Activated naive CD4-positive, alpha-beta T cell treated with anti-CD3 and anti-CD28 coated beads, Interleukin-2, amount 10 ng/mL, durations not matched to agents 7 days and 5 days (primary cell): ENCODE measurements around the gene UMAD1.

Experiments
- CTCF ChIA-PET: fragments of 350-600 bp; sonication (Branson Sonifier 250); formaldehyde crosslinking; loops from one replicate; lab custom pipeline; 2021; ENCODE audit warnings: antibody characterized with exemption; lab: Charles Lee
- DNase-seq: peaks from one replicate; pipeline ENCODE4 v3.0.0-alpha.2; 2020
- H3K27ac Mint-ChIP-seq: one replicate; pipeline ENCODE4 v1.8.0; 2021; ENCODE audit warnings: mild to moderate bottlenecking, moderate library complexity, mixed read lengths
- H3K27me3 Mint-ChIP-seq: one replicate; pipeline ENCODE4 v1.8.0; 2021; ENCODE audit warnings: mild to moderate bottlenecking, mixed read lengths
- H3K36me3 Mint-ChIP-seq: one replicate; pipeline ENCODE4 v1.8.0; 2021; ENCODE audit warnings: mixed read lengths
- H3K4me1 Mint-ChIP-seq: one replicate; pipeline ENCODE4 v1.8.0; 2021; ENCODE audit warnings: mixed read lengths
- H3K4me3 Mint-ChIP-seq: one replicate; pipeline ENCODE4 v1.8.0; 2021; ENCODE audit warnings: mild to moderate bottlenecking, moderate library complexity, mixed read lengths
- H3K9me3 Mint-ChIP-seq: one replicate; pipeline ENCODE4 v1.8.0; 2021; ENCODE audit warnings: mixed read lengths

Gene UMAD1

DNA sequence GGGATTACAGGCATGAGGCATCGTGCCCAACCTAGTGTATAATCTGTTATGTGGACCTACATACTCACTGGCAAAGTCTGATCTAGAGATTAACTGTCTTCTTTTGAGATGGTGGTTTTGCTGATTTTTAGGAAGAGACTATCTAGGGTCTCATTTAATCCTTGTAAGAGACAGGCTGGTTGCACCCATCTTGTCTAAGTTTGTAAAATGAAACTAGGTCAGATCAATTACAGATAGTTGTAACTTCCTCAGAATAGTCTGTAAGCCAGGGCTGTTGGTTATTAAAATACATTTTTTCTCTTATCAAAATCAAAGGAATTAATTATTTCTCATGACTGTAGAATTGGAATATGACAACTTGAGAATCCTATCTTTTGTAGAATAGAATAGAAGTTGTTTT lies 142.4 kb downstream of the UMAD1 start:
- no peak for DNase-seq
- no peaks in the 10 kb centered on the region for H3K9me3 Mint-ChIP-seq
- CTCF ChIA-PET: interaction anchor here (0.7 to 1.0 kb wide), 2 partner anchors 103 to 434 kb away, joined by 3 read pairs; no protein-coding TSS in a partner anchor
- no peaks in the 10 kb centered on the region for H3K27me3 Mint-ChIP-seq
- no peaks in the 10 kb centered on the region for H3K36me3 Mint-ChIP-seq
- no peak overlapping the region for H3K27ac Mint-ChIP-seq
- H3K4me3 Mint-ChIP-seq: no peak overlapping the region
- H3K4me1 Mint-ChIP-seq: peaks cover 8% of the 10 kb centered on the region

- Mint-ChIP-seq H3K4me3 (no peak overlapping the region), H3K4me1 (peaks cover 11% of the 10 kb centered on the region)
- CTCF ChIA-PET: no interaction called here
Observed at GRCh38 chr7:7785344-7785973, 144.9 kb downstream of the UMAD1 start.

GRCh38 chr7:7786595-7786994 lies 146.0 kb downstream of the UMAD1 start:
- H3K27ac Mint-ChIP-seq: no peak overlapping the region
- CTCF ChIA-PET: no interaction called here

More at GRCh38 chr7:7785344-7785973, 144.9 kb downstream of the UMAD1 start:
- H3K27me3 Mint-ChIP-seq: no peaks in the 10 kb centered on the region
- DNase-seq: no peak
- no peaks in the 10 kb centered on the region for H3K36me3 Mint-ChIP-seq
- no peak overlapping the region for H3K27ac Mint-ChIP-seq
- no peaks in the 10 kb centered on the region for H3K9me3 Mint-ChIP-seq

DNA sequence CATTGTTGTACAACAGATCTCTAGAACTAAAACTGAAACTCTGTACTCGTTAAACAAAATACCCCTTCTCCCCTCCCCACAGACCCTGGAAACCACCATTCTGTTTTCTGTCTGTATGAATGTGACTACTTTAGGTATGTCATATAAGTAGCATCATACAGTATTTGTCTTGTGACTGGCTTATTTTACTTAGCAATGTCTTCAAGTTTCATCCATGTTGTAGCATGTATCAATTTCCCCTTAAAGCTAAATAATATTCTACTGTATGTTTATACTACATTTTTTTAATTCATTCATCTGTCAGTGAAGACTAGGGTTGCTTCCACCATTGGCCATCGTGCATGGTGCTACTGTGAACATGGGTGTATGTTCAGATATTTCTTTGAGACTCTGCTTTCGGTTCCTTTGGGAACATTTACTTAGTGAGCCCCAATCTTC lies 149.0 kb downstream of the UMAD1 start:
- DNase-seq: no peak
- Mint-ChIP-seq H3K4me1 (peaks cover 8% of the 10 kb centered on the region), H3K36me3 (peaks cover 2% of the 10 kb centered on the region), H3K4me3 (no peak overlapping the region), H3K9me3 (no peaks in the 10 kb centered on the region), H3K27me3 (no peaks in the 10 kb centered on the region), H3K27ac (no peak overlapping the region)
- CTCF ChIA-PET: no interaction called here

More at GRCh38 chr7:7786595-7786994, 146.0 kb downstream of the UMAD1 start:
- no peak overlapping the region for H3K4me3 Mint-ChIP-seq
- no peaks in the 10 kb centered on the region for H3K36me3 Mint-ChIP-seq
- no peaks in the 10 kb centered on the region for H3K27me3 Mint-ChIP-seq
- H3K4me1 Mint-ChIP-seq: peaks cover 11% of the 10 kb centered on the region
- DNase-seq: no peak
- no peaks in the 10 kb centered on the region for H3K9me3 Mint-ChIP-seq

DNA sequence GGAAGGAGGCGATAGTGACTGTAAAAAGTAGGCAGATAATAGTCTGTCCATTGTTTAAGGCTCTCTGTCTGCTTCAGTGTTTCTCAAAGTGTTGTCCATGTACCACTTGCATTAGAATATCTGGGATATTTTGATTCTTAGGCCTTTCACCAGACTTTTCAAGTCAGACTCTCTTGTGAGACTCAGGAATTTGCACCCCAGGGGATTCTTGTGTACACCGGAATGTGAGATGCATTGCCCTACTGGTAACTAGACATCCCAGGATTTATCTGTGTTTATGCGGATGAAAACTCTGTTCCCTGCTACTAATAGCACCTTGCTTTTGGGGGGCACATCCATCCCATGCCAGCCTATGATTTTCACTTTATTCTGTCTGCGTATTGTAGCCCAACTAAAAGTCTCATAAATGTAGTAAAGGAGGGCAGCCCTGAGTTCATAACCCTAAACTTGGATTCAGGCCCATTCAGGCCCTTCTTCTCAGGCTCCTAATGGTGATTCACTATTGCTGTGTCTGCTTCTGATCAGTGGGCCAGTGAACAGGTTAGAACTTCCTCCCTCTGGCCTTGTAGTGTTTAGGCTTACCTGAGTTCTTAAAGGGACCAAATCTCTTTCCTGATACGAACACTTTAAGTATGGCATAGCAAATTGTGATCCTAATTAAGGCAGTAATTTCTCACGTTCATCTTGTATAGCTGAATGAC lies 149.6 kb downstream of the UMAD1 start:
- CTCF ChIA-PET: no interaction called here
- H3K4me3 Mint-ChIP-seq: no peak overlapping the region
- H3K27me3 Mint-ChIP-seq: no peaks in the 10 kb centered on the region
- H3K27ac Mint-ChIP-seq: no peak overlapping the region
- H3K36me3 Mint-ChIP-seq: peaks cover 3% of the 10 kb centered on the region
- DNase-seq: no peak
- H3K9me3 Mint-ChIP-seq: no peaks in the 10 kb centered on the region
- H3K4me1 Mint-ChIP-seq: peaks cover 8% of the 10 kb centered on the region

GRCh38 chr7:7791523-7791922 lies 151.0 kb downstream of the UMAD1 start:
- DNase-seq: no peak
- Mint-ChIP-seq H3K27me3 (no peaks in the 10 kb centered on the region), H3K9me3 (peaks cover 4% of the 10 kb centered on the region), H3K36me3 (peaks cover 10% of the 10 kb centered on the region), H3K4me3 (no peak overlapping the region), H3K27ac (no peak overlapping the region), H3K4me1 (peaks cover 12% of the 10 kb centered on the region)
- CTCF ChIA-PET: interaction anchor here (1.4 kb wide), 1 partner anchor 9 kb away, joined by 3 read pairs; no protein-coding TSS in a partner anchor

DNA sequence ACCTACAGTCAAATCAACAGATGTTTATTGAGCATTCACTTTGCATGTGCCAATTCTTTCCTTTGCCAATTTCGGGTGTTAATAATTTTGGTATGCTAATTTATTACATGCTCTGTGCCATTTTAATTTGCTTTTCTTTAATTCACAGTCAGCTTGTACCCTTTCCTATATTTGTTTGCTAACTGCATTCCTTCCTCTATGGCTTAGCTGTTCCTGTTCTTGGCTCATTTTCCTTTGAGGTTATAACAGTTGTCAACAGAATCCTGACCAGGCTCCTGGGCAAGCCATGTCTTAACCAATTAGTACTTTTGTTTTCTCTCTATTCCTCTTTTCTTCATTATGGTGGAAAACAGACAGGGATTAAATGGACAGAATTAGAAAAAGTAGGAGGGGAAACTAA lies 151.5 kb downstream of the UMAD1 start:
- H3K27ac Mint-ChIP-seq: no peak overlapping the region
- peaks cover 8% of the 10 kb centered on the region for H3K9me3 Mint-ChIP-seq
- H3K36me3 Mint-ChIP-seq: peaks cover 15% of the 10 kb centered on the region
- DNase-seq: no peak
- no peak overlapping the region for H3K4me3 Mint-ChIP-seq
- H3K27me3 Mint-ChIP-seq: no peaks in the 10 kb centered on the region
- peaks cover 12% of the 10 kb centered on the region for H3K4me1 Mint-ChIP-seq
- CTCF ChIA-PET: interaction anchor here (1.4 kb wide), 1 partner anchor 9 kb away, joined by 3 read pairs; no protein-coding TSS in a partner anchor

DNA sequence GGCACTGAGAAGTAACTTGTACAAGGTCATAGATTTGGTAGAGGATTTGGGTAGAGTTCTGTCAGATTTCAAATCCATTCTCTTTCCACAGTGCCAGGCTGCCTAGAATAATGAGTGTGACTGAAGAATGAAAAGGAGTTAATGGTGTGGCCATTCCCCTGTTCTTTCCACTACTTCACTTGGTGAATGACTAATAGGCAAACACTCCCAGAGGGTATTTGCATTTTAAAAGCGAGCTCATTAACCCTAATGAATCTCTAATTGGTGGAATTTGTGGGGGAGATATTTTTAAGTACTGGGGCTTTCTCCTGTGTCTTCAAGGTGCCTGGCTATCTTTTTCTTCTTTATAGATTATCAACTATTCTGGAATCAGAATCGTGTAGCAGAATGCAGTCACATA lies 152.7 kb downstream of the UMAD1 start:
- H3K9me3 Mint-ChIP-seq: peaks cover 12% of the 10 kb centered on the region
- peaks cover 12% of the 10 kb centered on the region for H3K4me1 Mint-ChIP-seq
- H3K27me3 Mint-ChIP-seq: no peaks in the 10 kb centered on the region
- CTCF ChIA-PET: no interaction called here
- H3K36me3 Mint-ChIP-seq: peaks cover 24% of the 10 kb centered on the region
- no peak overlapping the region for H3K27ac Mint-ChIP-seq
- H3K4me3 Mint-ChIP-seq: no peak overlapping the region
- DNase-seq: no peak

DNA sequence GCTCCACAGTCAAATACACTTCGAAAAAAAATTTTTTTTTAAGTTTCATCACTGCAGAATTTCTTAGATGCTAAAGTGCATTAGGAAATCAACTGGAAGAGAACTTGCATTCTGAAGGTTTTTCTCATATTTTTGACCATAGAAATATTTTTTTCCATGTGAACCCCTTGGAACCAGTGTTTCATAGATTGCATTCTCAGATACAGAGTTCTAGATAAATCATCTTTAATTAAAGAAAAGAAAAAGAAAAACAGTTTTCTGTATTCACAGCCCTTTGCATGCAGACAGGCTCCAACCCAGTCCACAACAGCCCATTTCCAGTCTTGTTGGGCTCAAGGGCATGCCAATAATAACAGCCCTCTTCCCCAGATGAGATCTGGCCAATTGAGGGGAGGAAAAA lies 153.4 kb downstream of the UMAD1 start:
- Mint-ChIP-seq H3K4me1 (peaks cover 12% of the 10 kb centered on the region), H3K27me3 (no peaks in the 10 kb centered on the region), H3K4me3 (no peak overlapping the region), H3K9me3 (peaks cover 12% of the 10 kb centered on the region), H3K27ac (no peak overlapping the region), H3K36me3 (peaks cover 24% of the 10 kb centered on the region)
- CTCF ChIA-PET: no interaction called here
- no peak for DNase-seq

DNA sequence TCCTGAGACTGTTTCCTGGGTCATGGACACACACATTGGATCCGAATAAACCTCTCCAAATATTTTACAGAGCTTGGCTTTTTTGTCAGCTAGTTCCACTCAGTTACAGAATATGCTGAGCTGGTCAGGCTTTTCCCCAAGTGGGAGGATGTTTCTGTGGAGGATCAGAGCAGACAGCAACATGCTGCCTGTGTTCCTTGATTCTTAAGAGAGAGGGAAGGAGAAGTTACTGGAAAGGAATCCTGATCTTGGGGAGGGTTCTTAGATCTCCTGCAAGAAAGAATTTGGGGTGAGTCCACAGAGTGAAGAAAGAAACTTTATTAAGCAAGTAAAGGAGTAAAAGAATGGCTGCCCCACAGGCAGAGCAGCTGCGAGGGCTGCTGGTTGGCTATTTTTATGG lies 154.7 kb downstream of the UMAD1 start:
- peaks cover 6% of the 10 kb centered on the region for H3K4me1 Mint-ChIP-seq
- no peak for DNase-seq
- no peak overlapping the region for H3K4me3 Mint-ChIP-seq
- peaks cover 12% of the 10 kb centered on the region for H3K9me3 Mint-ChIP-seq
- no peak overlapping the region for H3K27ac Mint-ChIP-seq
- H3K27me3 Mint-ChIP-seq: no peaks in the 10 kb centered on the region
- peaks cover 24% of the 10 kb centered on the region for H3K36me3 Mint-ChIP-seq
- CTCF ChIA-PET: no interaction called here

GRCh38 chr7:7795630-7796121 lies 155.1 kb downstream of the UMAD1 start:
- Mint-ChIP-seq H3K27me3 (no peaks in the 10 kb centered on the region), H3K27ac (peak overlapping the region; percentile 43), H3K4me1 (peaks cover 4% of the 10 kb centered on the region), H3K36me3 (peaks cover 24% of the 10 kb centered on the region), H3K4me3 (no peak overlapping the region), H3K9me3 (peaks cover 12% of the 10 kb centered on the region)
- no peak for DNase-seq
- CTCF ChIA-PET: no interaction called here

- CTCF ChIA-PET: no interaction called here
- Mint-ChIP-seq H3K9me3 (peaks cover 12% of the 10 kb centered on the region), H3K4me3 (no peak overlapping the region), H3K36me3 (peaks cover 22% of the 10 kb centered on the region), H3K4me1 (peaks cover 4% of the 10 kb centered on the region), H3K27ac (no peak overlapping the region), H3K27me3 (no peaks in the 10 kb centered on the region)
- DNase-seq: no peak
Observed at GRCh38 chr7:7798510-7798909, 158.0 kb downstream of the UMAD1 start.

DNA sequence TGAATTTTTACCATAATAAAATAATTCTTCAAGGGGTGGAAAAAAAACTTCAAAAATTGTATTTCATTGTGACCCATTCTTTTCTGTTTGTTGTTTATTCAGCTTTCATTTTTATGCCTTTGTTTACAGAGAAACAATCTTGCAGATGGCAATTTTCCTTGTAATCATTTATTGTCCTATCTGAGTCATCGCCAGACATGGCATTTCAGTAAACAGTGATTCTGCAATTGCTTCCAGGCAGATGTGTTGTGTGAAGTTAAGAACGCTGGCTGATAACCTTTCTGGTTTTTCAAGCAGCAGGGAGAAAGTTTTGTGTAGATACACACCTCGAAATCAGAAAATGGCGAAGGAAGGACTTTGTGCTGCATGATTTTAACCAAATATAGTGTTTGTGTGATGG lies 158.6 kb downstream of the UMAD1 start:
- DNase-seq: no peak
- H3K27ac Mint-ChIP-seq: no peak overlapping the region
- CTCF ChIA-PET: no interaction called here

GRCh38 chr7:7802531-7802930 lies 162.0 kb downstream of the UMAD1 start:
- Mint-ChIP-seq H3K36me3 (peaks cover 3% of the 10 kb centered on the region), H3K4me1 (no peaks in the 10 kb centered on the region), H3K9me3 (no peaks in the 10 kb centered on the region), H3K4me3 (no peak overlapping the region), H3K27me3 (no peaks in the 10 kb centered on the region), H3K27ac (no peak overlapping the region)
- CTCF ChIA-PET: no interaction called here
- DNase-seq: no peak

More for the DNA sequence above, 158.6 kb downstream of the UMAD1 start:
- no peaks in the 10 kb centered on the region for H3K27me3 Mint-ChIP-seq
- peaks cover 22% of the 10 kb centered on the region for H3K36me3 Mint-ChIP-seq
- no peak overlapping the region for H3K4me3 Mint-ChIP-seq
- H3K9me3 Mint-ChIP-seq: peaks cover 12% of the 10 kb centered on the region
- H3K4me1 Mint-ChIP-seq: peaks cover 4% of the 10 kb centered on the region

DNA sequence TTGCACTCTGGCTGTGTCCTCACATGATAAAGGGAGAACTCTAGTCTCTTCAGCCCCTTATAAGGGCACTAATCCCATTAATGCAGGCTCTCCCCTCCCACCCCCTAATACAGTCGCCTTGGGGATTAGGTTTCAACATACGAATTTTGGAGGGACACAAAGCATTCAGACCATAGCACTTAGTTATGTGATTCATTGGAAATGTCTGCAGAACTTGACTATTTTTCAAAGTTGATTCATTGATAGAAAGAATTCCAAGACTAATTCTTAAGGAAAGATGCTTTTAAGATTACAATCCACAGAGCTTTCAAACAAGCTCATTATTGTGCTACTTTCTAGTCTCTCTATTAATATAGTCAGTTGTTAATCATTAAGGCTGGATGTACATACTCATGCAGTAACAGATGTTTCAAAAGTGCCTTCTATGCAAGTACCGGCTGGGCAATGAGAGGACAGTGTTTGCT lies 163.2 kb downstream of the UMAD1 start:
- Mint-ChIP-seq H3K36me3 (no peaks in the 10 kb centered on the region), H3K27ac (no peak overlapping the region), H3K9me3 (no peaks in the 10 kb centered on the region), H3K4me3 (no peak overlapping the region), H3K4me1 (no peaks in the 10 kb centered on the region), H3K27me3 (no peaks in the 10 kb centered on the region)
- CTCF ChIA-PET: no interaction called here
- no peak for DNase-seq
